ENCODE measurements around the gene EVC2.

- TF ChIP-seq CTCF (IDR thresholded peaks at IDR 0.05) (no peak), POLR2A (IDR thresholded peaks at IDR 0.05) (no peak)
Observed at GRCh38 chr4:5618051-5618960, 90.1 kb downstream of the EVC2 start.

All from lower leg skin (tissue), 3 donors.